Mesenteric fat pad (tissue), 1 donor: ENCODE measurements around the gene NUDT1. TPM values are rescaled to one million over a fixed set of nuclear protein-coding genes. Genes with fewer than 3 reads are reported as not detected.

Source experiments
- DNase-seq: peaks from one replicate; pipeline ENCODE4 v3.0.0-alpha.2; 2020; ENCODE audit warnings: low spot score
- total RNA-seq: library from RNA; stranded (reverse); fragmentation: NEBNext Ultra II Directional; extraction: Animal tissue kit (Norgen Biotek cat#: 25700); gene quantifications from one replicate; pipeline ENCODE4 v1.2.1, GENCODE V29; 2021
- donor health status: DM: yes; HTN: yes; CAD: no.

NUDT1 gene
- total RNA-seq, 1 donor from 2014 or later, result 16.3 TPM

- DNase-seq, result no peak
These were observed 18.7 kb upstream of the NUDT1 start for GRCh38 chr7:2223321-2223720.

GRCh38 chr7:2224491-2224928 lies 17.5 kb upstream of the NUDT1 start:
- no peak for DNase-seq

- no peak for DNase-seq
These were observed 17.1 kb upstream of the NUDT1 start for GRCh38 chr7:2224934-2225333.

GRCh38 chr7:2225336-2225735 lies 16.7 kb upstream of the NUDT1 start:
- DNase-seq, result no peak

GRCh38 chr7:2225830-2226229 lies 16.2 kb upstream of the NUDT1 start:
- DNase-seq, result no peak

- no peak for DNase-seq
These were observed 14.3 kb upstream of the NUDT1 start for GRCh38 chr7:2227699-2228098.

- DNase-seq, result no peak
These were observed 13.1 kb upstream of the NUDT1 start for GRCh38 chr7:2228921-2229320.

GRCh38 chr7:2229467-2229866 lies 12.6 kb upstream of the NUDT1 start:
- DNase-seq, result no peak

GRCh38 chr7:2230226-2230625 lies 11.8 kb upstream of the NUDT1 start:
- no peak for DNase-seq

- DNase-seq, result no peak
These were observed 11.1 kb upstream of the NUDT1 start for GRCh38 chr7:2230882-2231281.

- DNase-seq, result no peak
These were observed 9.8 kb upstream of the NUDT1 start for GRCh38 chr7:2231992-2232765.

- peak; percentile 97 for DNase-seq
These were observed 9.1 kb upstream of the NUDT1 start, which contains the start of gene MAD1L1 for GRCh38 chr7:2232766-2233520. MAD1L1 (minus strand) TSS chr7:2232945; CDS start chr7:2230133, 2,812 bp downstream.

- DNase-seq, result no peak
These were observed 8.1 kb upstream of the NUDT1 start for GRCh38 chr7:2233926-2234325.

- no peak for DNase-seq
These were observed 4.9 kb upstream of the NUDT1 start for GRCh38 chr7:2237109-2237602.

GRCh38 chr7:2239242-2239641 lies 2.8 kb upstream of the NUDT1 start:
- no peak for DNase-seq

- no peak for DNase-seq
These were observed 759 bp downstream of the NUDT1 start for GRCh38 chr7:2242541-2243429.

GRCh38 chr7:2243458-2243857 lies 1.4 kb downstream of the NUDT1 start:
- no peak for DNase-seq

GRCh38 chr7:2244404-2244995 lies 2.5 kb downstream of the NUDT1 start:
- no peak for DNase-seq

- no peak for DNase-seq
These were observed 4.1 kb downstream of the NUDT1 start for GRCh38 chr7:2245883-2246675.
